NCI-H226 (cell line): ENCODE results near the gene FCAMR.
"Not testable (repeated sequence)": the region's sequence is repeated elsewhere in the genome, so short reads cannot be mapped to it uniquely, and the experiment has no call there.

Experiments
- DNase-seq: peaks from one replicate; pipeline ENCODE4 v3.0.0-alpha.2; 2015

The FCAMR gene

GRCh38 chr1:206930210-206930798 is 40.0 kb downstream of the FCAMR start:
- no peak for DNase-seq

GRCh38 chr1:206929524-206929923 is 40.7 kb downstream of the FCAMR start:
- DNase-seq, result no peak

- no peak for DNase-seq
Observed at GRCh38 chr1:206926286-206926685, 44.0 kb downstream of the FCAMR start.

GRCh38 chr1:206925106-206925736 is 45.0 kb downstream of the FCAMR start:
- DNase-seq, result no peak

GRCh38 chr1:206924592-206925105 is 45.6 kb downstream of the FCAMR start:
- DNase-seq, result no peak

- not testable (repeated sequence) for DNase-seq
Observed at GRCh38 chr1:206923961-206924557, 46.2 kb downstream of the FCAMR start.

GRCh38 chr1:206923009-206923960 is 47.0 kb downstream of the FCAMR start:
- DNase-seq, result no peak

GRCh38 chr1:206922524-206922923 is 47.7 kb downstream of the FCAMR start:
- DNase-seq, result no peak

GRCh38 chr1:206921772-206922265 is 48.4 kb downstream of the FCAMR start, which contains the start of gene FCMR:
Gene FCMR, minus strand, starts transcription at chr1:206921941. Its CDS starts 87 bp downstream, at chr1:206921854.
- no peak for DNase-seq

GRCh38 chr1:206918076-206918475 is 52.2 kb downstream of the FCAMR start:
- DNase-seq, result no peak

- no peak for DNase-seq
Observed at GRCh38 chr1:206916000-206916709, 54.1 kb downstream of the FCAMR start.

- no peak for DNase-seq
Observed at GRCh38 chr1:206915030-206915735, 55.1 kb downstream of the FCAMR start.

- no peak for DNase-seq
Observed at GRCh38 chr1:206913766-206914537, 56.3 kb downstream of the FCAMR start.

GRCh38 chr1:206912445-206913095 is 57.7 kb downstream of the FCAMR start:
- DNase-seq, result peak; percentile 39

GRCh38 chr1:206911064-206911663 is 59.1 kb downstream of the FCAMR start:
- peak; percentile 43 for DNase-seq

- DNase-seq, result peak; percentile 42
Observed at GRCh38 chr1:206909883-206910318, 60.4 kb downstream of the FCAMR start.

GRCh38 chr1:206909161-206909882 is 60.9 kb downstream of the FCAMR start:
- peak; percentile 60 for DNase-seq

GRCh38 chr1:206908038-206908437 is 62.2 kb downstream of the FCAMR start:
- DNase-seq, result no peak
